GM11168 (cell line): ENCODE results near the gene DNAJA2.

Source experiments
- in situ Hi-C: fragments of 300-500 bp; cut with MboI; formaldehyde crosslinking; loops from one replicate; pipeline ENCODE4 v1.12.0; 2022; ENCODE audit warnings: low sequenced_read_pairs; ENCODE audit not compliant: unreplicated experiment

Gene DNAJA2

GRCh38 chr16:46930861-46931260 is 42.6 kb downstream of the DNAJA2 start:
- in situ Hi-C loops, result loop anchor here (10.0 to 25.0 kb wide), 2 partner anchors 256 to 1231 kb away; partner anchors contain the start of gene ABCC12

GRCh38 chr16:46929378-46930332 is 43.8 kb downstream of the DNAJA2 start:
- in situ Hi-C loops, result loop anchor here (10.0 to 25.0 kb wide), 2 partner anchors 255 to 1233 kb away; partner anchors contain the start of gene ABCC12

- in situ Hi-C loops, result loop anchor here (25.0 kb wide), 1 partner anchor 1233 kb away; the partner anchor contains the start of gene ABCC12
These were observed 44.7 kb downstream of the DNAJA2 start for GRCh38 chr16:46928811-46929210.

DNA sequence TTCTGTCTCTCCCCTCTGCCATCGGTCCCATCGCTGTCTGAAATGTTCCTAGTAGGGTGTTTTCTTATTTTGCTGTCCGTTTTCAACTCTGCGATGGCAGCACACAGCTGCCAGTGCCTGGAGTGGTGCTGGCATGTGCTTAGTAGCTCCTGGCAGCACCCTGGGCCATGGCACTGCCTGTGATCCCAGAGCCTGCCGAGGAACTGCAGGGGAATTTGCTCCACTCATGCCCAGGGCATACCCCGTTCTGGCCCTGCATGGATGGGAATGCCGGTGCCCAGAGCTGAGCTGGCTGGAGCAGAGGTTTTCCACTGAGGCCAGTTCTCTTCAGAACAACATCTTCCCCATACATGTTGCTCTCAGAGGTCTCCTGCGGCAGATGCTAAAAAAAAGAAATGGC is 46.2 kb downstream of the DNAJA2 start:
- in situ Hi-C loops, result loop anchor here (25.0 kb wide), 1 partner anchor 1235 kb away; the partner anchor contains the start of gene ABCC12

- in situ Hi-C loops, result loop anchor here (25.0 kb wide), 1 partner anchor 1236 kb away; the partner anchor contains the start of gene ABCC12
These were observed 46.8 kb downstream of the DNAJA2 start for GRCh38 chr16:46926470-46927225.

DNA sequence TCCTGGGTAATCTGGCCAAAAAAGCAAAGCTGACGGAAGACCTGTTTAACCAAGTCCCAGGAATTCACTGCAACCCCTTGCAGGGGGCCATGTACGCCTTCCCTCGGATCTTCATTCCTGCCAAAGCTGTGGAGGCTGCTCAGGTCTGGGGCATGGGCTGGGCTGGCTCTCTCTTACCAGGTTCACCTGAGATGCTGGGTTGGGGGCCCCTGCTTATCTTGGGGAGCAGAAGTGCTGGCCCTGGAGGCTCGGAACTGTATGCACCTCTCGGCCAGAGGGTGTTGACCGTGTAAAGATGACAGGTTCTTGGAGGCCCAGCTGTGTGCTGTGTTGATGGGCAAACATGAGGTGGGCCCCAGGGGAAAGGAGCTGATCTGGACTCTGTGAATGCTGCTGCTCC is 49.1 kb downstream of the DNAJA2 start:
- in situ Hi-C loops, result no loop called here

- in situ Hi-C loops, result no loop called here
These were observed 49.8 kb downstream of the DNAJA2 start for GRCh38 chr16:46923513-46924295.

DNA sequence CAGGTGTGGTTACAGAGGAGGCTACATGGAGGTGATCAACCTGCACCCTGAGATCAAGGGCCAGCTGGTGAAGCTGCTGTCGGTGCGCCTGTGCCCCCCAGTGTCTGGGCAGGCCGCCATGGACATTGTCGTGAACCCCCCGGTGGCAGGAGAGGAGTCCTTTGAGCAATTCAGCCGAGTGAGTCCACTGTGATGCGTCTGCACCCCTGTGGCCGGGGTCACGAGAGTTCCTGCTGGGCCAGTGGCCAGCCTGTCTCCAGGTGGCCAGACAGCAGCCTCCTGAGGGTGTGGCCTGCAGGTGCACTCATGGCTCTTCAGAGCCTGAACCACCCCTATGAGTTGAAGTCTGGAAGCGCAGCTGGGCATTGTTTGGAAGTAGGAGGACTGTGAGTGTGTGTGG is 51.2 kb downstream of the DNAJA2 start:
- in situ Hi-C loops, result no loop called here

GRCh38 chr16:46920402-46921068 is 52.9 kb downstream of the DNAJA2 start:
- in situ Hi-C loops, result no loop called here

- in situ Hi-C loops, result loop anchor here (5.0 kb wide), 1 partner anchor 57 kb away; no protein-coding TSS in a partner anchor
These were observed 54.3 kb downstream of the DNAJA2 start for GRCh38 chr16:46918905-46919792.

GRCh38 chr16:46918400-46918799 is 55.1 kb downstream of the DNAJA2 start:
- in situ Hi-C loops, result loop anchor here (5.0 kb wide), 1 partner anchor 56 kb away; no protein-coding TSS in a partner anchor

GRCh38 chr16:46916980-46917379 is 56.5 kb downstream of the DNAJA2 start:
- in situ Hi-C loops, result loop anchor here (5.0 kb wide), 1 partner anchor 55 kb away; no protein-coding TSS in a partner anchor

DNA sequence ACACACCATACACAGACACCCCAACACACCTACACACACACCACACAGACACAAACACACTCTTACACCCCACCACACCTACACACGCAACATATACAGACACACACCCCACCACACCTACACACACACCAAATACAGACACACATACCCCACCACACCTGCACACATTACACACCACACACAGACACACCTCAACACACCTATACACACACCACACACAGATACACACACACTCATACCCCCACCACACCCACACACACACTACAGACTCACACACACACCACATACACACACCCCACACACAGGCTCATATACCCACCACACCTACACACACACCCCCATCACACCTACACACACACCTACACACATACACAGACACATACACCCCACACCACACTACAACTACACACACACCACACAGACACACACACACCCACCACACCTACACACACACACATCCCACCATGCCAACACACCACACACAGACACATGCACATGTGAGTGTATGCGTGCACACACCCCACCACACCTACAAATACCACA is 57.9 kb downstream of the DNAJA2 start:
- in situ Hi-C loops, result loop anchor here (5.0 kb wide), 1 partner anchor 53 kb away; no protein-coding TSS in a partner anchor

- in situ Hi-C loops, result loop anchor here (5.0 kb wide), 1 partner anchor 52 kb away; no protein-coding TSS in a partner anchor
These were observed 58.8 kb downstream of the DNAJA2 start for GRCh38 chr16:46914556-46915201.

DNA sequence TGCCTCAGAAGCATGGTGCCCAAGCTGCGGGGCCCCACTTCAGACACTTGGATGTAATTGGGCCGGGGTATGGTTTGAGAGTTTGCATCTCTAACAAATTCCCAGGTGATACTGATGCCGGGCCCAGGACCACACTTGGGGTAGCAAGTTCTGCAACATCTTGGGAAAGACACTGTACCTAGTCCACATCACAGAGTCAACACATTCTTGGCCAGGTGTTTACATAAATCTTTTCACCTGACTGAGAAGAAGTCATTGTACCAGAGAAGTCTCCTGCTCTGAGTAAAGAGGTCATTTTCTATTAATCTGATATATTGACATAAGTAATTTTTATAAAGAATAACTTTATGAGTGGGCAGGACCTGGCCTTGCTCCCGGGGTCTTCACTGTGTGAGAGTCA is 61.8 kb downstream of the DNAJA2 start:
- in situ Hi-C loops, result no loop called here

GRCh38 chr16:46911038-46911437 is 62.4 kb downstream of the DNAJA2 start:
- in situ Hi-C loops, result no loop called here
